Hepatocyte (in vitro differentiated cells): ENCODE measurements around the gene ART4.

Source experiments
- CTCF ChIP-seq: fragments of 200-600 bp; sonication (generic); IDR thresholded peaks from 2 replicates; pipeline ENCODE4 v1.5.1; 2016; ENCODE audit warnings: antibody characterized with exemption, mild to moderate bottlenecking; ENCODE audit not compliant: poor library complexity
- EZH2phosphoT487 ChIP-seq: fragments of 200-600 bp; sonication (generic); IDR thresholded peaks from one replicate; pipeline ENCODE4 v1.6.1; 2018; ENCODE audit warnings: antibody characterized with exemption, mild to moderate bottlenecking, low read depth, moderate library complexity; ENCODE audit not compliant: unreplicated experiment, severe bottlenecking

GRCh38 chr12:14880890-14881453 lies 37.6 kb upstream of the ART4 start:
- TF ChIP-seq CTCF (no peak), EZH2phosphoT487 (no peak)
